GM19043 (cell line): ENCODE results near the gene ANKRD40CL.
A peak's percentile ranks its signal among the peaks of the same experiment; 100 is the strongest.

Experiments
- ATAC-seq: cut with Tn5 transposase; IDR thresholded peaks from one replicate; pipeline ENCODE4 v1.9.1; 2021; ENCODE audit warnings: low read depth; ENCODE audit not compliant: unreplicated experiment

Gene ANKRD40CL

DNA sequence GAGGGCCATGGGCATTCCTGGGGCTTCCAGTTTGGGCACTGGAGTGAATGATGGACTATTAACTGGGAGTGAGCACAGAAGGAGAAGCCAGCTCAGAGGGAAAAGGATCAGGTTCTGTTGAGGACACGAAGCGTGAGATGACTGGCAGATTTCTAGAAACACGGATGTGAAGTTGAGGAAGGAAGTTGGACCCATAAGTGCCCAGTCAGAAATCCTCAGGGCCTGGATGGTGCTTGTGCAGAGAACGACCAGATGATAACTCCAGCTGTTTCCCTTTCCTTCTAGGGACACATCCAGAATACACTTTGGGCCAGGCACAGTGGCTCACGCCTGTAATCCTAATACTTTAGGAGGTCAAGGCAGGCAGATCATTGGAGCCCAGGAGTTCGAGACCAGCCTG lies 23.3 kb upstream of the ANKRD40CL start:
- no peak for ATAC-seq

GRCh38 chr17:50787106-50787505 lies 19.8 kb upstream of the ANKRD40CL start:
- ATAC-seq: no peak

- no peak for ATAC-seq
These were observed 18.7 kb upstream of the ANKRD40CL start for GRCh38 chr17:50785946-50786570.

DNA sequence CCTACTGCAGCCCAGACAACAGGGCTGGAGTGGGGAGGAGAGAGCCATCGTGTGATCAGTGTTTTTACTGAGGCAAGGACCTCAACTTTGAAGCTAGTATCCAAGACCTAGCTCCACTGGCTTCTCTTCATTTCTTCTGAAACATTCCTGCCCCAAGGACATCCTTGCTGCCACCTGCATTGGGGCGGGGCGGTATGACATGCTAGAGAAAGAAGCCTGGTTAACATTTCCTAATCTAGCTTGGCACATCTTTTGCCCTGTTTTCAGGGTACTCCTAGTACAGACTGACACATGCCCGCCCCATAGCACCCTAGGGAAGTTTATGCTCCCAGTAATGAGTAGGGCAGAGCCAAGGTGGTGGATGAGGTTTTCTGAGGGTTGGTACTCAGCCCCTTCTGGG lies 17.8 kb upstream of the ANKRD40CL start:
- no peak for ATAC-seq

- no peak for ATAC-seq
These were observed 16.6 kb upstream of the ANKRD40CL start for GRCh38 chr17:50783905-50784304.

DNA sequence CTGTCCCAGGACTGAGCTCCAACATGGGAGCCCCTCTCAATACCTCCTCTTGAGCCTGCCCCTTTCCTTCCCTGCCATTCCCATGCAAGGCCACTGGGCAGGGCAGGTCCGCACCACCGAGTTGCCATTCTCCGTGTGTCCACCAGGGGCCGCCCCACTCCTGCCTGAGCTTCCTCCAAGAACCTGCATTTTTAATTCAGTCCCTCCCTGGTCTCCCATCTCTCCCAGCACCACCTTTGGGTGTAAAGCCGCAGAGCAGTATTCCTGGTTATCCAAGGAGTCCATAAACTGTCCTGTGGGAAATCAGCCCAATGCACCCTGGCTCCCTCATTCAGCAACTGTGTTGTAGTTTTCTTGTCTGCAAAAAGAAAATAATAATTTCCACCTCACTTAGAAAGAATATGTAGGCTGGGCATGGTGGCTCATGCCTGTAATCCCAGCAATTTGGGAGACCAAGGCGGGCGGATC lies 15.9 kb upstream of the ANKRD40CL start:
- ATAC-seq: no peak

DNA sequence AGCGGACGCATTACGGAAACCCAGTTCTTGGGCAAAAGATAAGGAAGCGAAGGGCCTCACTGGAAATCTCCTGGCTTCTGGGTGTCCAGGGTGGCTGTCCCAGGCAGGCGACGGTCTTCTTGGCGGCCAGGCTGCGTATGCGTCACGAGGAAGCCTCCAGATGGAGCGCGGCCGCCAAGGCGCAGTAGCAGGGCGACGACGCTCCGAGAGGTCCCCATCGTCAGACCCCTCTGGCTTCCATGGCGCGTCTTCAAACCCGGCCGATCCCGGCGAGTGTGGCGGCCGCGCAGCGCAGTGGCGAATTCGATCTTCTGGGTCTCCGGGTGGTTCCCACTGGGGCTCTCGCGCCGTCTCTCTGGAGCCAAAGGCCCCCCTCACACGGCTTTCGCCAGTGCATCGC lies 13.8 kb upstream of the ANKRD40CL start:
- no peak for ATAC-seq

GRCh38 chr17:50779747-50780353 lies 12.5 kb upstream of the ANKRD40CL start:
- ATAC-seq: no peak

DNA sequence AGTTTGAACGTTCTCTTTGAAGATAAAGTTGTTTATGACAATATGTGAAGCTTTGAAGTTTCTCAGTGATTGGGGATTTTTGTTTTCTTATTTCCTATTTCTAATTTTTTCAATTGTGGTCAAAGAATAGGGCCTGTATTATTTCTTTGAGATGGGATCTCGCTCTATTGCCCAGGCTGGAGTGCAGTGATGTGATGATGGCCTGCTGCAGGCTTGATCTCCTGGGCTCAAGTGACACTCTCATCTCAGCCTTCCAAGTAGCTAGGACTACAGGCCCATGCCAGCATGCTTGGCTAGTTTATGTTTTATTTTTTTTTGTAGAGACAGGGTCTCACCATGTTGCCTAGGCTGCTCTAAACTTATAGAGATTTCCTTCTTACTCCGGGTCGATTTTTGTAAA lies 11.7 kb upstream of the ANKRD40CL start:
- no peak for ATAC-seq

GRCh38 chr17:50778471-50778870 lies 11.2 kb upstream of the ANKRD40CL start:
- ATAC-seq: no peak

DNA sequence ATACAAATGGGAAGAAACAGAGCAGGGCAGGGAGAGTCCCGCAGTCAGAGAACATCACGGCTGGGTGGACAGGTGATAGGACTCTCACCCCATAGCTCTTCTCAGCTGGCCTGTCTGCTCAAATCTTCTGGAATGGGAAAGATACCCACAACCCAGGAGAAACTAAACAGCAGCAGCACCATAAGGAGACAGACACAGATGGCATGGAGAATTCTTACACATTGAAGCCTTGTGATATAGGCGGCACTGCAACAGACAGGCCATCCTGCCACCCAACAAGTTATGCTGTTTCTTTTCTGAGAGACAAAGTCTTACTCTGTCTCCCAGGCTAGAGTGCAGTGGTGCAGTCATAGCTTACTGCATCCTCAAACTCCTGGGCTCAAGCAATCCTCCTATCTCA lies 8.6 kb upstream of the ANKRD40CL start:
- no peak for ATAC-seq

- no peak for ATAC-seq
These were observed 7.0 kb upstream of the ANKRD40CL start for GRCh38 chr17:50774225-50774803.

GRCh38 chr17:50771991-50772785 lies 4.9 kb upstream of the ANKRD40CL start:
- ATAC-seq: peak; percentile 98

- ATAC-seq: no peak
These were observed 3.0 kb upstream of the ANKRD40CL start for GRCh38 chr17:50770346-50770745.

DNA sequence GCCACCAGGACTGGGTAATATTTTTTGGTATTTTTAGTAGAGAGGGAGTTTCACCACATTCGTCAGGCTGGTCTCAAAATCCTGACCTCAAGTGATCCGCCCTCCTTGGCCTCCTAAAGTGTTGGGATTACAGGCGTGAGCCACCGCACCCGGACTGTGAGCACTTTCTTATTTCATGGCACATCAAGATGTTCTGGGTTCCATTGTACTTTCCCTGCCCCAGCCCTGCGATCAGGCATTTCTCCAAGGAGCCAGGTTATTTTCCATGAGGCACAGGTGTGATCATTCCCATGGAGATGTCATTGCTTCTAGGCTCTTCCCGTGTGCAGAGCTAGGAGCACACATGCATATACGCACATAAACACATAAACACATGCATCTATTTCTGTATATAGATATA lies 2.6 kb upstream of the ANKRD40CL start:
- ATAC-seq: no peak

DNA sequence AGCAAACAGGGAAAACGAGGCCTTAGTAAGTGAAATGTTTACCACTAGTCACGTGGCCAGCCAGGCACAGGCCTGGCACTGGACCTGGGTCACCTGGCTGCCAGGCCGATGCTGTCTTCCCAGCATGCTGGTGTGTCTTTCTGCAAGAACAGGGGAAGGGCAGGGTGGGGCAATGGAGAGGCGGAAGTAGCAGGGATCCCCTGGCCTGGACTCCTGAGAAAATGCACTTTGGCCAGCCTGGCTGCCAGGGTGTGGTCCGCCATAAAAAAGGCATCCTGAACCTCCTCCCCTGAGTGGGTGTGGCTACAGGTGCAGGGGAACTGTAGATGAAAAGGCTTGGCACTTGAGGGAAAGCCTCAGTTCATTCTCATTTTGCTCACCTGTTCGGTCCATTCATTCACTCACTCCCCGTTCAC lies 1.0 kb upstream of the ANKRD40CL start:
- ATAC-seq: no peak

DNA sequence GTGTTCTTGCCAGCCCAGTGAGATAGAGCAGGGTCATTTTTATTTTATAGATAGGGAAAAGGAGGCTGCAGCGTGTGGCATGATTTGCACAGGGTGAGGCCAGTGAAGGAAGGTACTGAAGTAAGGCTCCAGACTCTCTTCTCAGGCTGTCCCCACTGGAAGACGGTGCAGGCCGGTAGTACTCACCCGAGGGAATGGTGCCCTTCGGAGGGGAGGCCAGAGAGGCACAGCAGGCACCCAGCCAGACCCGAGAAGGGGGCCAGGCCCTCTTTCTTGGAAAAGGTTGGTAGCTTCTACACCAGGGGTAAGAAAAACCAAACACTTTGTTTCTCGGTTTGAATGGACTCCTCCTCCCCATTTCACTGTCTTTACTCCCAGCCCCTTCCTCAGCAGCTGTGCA lies 288 bp downstream of the ANKRD40CL start:
- ATAC-seq: no peak

GRCh38 chr17:50766222-50767023 lies 895 bp downstream of the ANKRD40CL start:
- no peak for ATAC-seq

DNA sequence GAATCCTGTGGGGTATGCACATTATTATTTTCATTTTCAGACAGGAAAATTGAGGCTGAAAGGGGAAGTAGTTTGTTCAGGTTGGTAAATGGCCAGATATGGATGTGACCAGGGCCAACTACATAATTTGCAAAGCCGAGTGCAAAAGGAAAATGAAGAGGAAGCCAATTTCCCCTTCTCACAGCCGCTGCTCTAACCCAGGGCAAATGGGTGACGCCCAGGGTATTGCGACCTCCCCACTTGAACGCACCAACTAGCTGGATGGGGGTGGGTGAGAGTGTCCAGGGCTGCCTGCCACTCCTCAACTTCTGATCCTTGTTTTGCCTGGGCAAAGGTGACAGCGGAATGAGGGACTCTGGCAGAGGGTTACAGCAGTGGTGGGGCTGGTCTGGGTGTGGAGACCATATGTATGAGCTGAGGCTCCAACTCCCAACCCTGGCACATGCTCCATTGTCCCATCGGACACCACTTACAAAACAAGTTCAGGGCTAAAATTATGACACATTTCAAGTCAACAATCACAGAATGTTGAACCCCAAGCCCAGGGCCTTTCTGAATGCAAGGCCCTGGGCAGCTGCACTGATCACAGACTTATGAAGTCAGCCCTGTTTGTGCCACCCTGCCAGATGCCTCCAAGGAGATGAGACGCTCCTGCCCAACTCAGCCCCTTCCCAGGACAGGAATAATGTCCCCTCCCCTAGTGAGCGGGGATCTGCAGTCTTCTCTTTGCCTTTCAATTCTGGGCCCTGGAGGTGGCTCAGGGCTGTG lies 1.7 kb downstream of the ANKRD40CL start:
- ATAC-seq: no peak

DNA sequence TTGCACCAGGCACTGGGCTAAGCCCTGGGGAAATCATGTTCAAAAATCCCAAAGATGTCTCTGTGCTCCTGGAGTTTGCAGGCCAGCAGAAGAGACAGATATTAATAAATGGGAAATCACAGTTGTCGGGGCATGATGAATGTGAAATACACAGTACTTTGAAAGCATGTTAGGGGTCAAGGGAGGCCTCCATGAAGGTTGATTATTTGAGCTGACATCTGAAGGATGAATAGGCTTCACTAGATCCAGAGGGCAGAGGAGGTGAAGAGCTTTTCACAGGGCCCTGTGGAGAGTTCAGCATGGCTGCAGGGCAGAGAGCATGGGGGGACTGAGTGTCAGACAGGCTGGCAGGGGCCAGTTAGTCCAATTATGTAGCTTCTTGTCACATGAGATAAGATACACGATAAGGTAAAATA lies 2.6 kb downstream of the ANKRD40CL start:
- no peak for ATAC-seq
